ENCODE data around the gene SEPSECS.

- no peak for TF ChIP-seq CTCF (IDR thresholded peaks at IDR 0.05)
- no peak for TF ChIP-seq POLR2AphosphoS5 (IDR thresholded peaks at IDR 0.05; ENCODE audit: insufficient read depth in 1 of 2, low read depth in 1 of 2)
Measured at GRCh38 chr4:25157081-25157480, 3.2 kb downstream of the SEPSECS start.

All from vagina (tissue), 2 donors.